ENCODE data around the gene CCL1.

DNA sequence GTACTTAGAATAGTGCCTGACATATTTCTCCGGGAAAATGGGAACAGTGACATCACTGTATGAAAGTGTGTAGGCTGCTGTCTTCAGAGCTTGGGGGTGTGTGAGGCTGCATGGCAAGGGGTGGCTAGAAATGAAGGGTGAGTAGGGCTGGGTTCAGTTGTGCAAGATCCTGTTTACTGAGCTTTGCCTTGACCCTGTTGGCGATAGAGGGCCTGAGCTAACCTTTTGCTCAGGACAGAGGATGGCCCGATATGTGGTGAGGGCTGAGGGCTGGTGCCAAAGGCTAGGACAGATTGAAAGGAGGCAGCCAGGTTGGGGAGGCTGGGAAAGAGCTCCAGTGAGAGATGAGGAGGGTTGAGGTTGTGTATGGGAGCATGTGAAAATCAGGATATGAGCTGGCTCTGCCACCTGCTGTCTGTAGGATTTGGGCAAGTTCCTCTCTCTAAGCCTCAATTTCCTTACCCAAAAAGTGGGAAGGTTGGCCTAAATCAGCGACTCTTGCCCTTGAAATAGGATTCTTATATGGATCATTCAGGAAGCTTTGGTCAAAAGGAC is 6.0 kb upstream of the CCL1 start:
- TF ChIP-seq, protein P1, sequence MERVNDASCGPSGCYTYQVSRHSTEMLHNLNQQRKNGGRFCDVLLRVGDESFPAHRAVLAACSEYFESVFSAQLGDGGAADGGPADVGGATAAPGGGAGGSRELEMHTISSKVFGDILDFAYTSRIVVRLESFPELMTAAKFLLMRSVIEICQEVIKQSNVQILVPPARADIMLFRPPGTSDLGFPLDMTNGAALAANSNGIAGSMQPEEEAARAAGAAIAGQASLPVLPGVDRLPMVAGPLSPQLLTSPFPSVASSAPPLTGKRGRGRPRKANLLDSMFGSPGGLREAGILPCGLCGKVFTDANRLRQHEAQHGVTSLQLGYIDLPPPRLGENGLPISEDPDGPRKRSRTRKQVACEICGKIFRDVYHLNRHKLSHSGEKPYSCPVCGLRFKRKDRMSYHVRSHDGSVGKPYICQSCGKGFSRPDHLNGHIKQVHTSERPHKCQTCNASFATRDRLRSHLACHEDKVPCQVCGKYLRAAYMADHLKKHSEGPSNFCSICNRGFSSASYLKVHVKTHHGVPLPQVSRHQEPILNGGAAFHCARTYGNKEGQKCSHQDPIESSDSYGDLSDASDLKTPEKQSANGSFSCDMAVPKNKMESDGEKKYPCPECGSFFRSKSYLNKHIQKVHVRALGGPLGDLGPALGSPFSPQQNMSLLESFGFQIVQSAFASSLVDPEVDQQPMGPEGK (CRISPR knock-in tag; IDR thresholded peaks at IDR 0.05; ENCODE audit: borderline replicate concordance), result no peak
- TF ChIP-seq ARNTL (CRISPR knock-in tag; IDR thresholded peaks at IDR 0.05; ENCODE audit: borderline replicate concordance, low read depth) (no peak), ZFP3 (CRISPR knock-in tag; IDR thresholded peaks at IDR 0.05) (no peak)

Data from SK-N-SH treated with all-trans-retinoic acid at 6 μM for 48 hours (cell line).